NCI-H2107 treated with DMSO at 0.1 percent for 48 hours (cell line): ENCODE results near the gene GJB3.
"Not testable (repeated sequence)": the region's sequence is repeated elsewhere in the genome, so short reads cannot be mapped to it uniquely, and the experiment has no call there.

ENCODE experiments used
- DNase-seq: peaks from one replicate; lab custom pipeline; 2025; ENCODE audit not compliant: unreplicated experiment; lab: John Stamatoyannopoulos, UW

GJB3 gene

GRCh38 chr1:34785231-34785874 lies 4.3 kb downstream of the GJB3 start:
- DNase-seq = no peak

GRCh38 chr1:34785875-34786470 lies 5.0 kb downstream of the GJB3 start:
- DNase-seq = no peak

- DNase-seq = peak; percentile 62
Observed at GRCh38 chr1:34786521-34787325, 5.7 kb downstream of the GJB3 start.

GRCh38 chr1:34787461-34788420 lies 6.7 kb downstream of the GJB3 start:
- DNase-seq = no peak

- no peak for DNase-seq
Observed at GRCh38 chr1:34790985-34791384, 10.0 kb downstream of the GJB3 start.

- DNase-seq = no peak
Observed at GRCh38 chr1:34792424-34792823, 11.4 kb downstream of the GJB3 start.

GRCh38 chr1:34792868-34793727 lies 12.1 kb downstream of the GJB3 start, which contains the start of gene GJA4:
GJA4 (plus strand) TSS chr1:34792999; CDS start chr1:34794214, 1,215 bp downstream.
- DNase-seq = no peak

GRCh38 chr1:34794001-34794789 lies 13.2 kb downstream of the GJB3 start:
- DNase-seq = no peak

- no peak for DNase-seq
Observed at GRCh38 chr1:34794790-34795180, 13.8 kb downstream of the GJB3 start.

- DNase-seq = no peak
Observed at GRCh38 chr1:34795916-34796315, 14.9 kb downstream of the GJB3 start.

- DNase-seq = no peak
Observed at GRCh38 chr1:34796990-34797389, 16.0 kb downstream of the GJB3 start.

- DNase-seq = no peak
Observed at GRCh38 chr1:34800214-34800613, 19.2 kb downstream of the GJB3 start.

- no peak for DNase-seq
Observed at GRCh38 chr1:34803770-34804169, 22.8 kb downstream of the GJB3 start.

- DNase-seq = no peak
Observed at GRCh38 chr1:34806396-34806795, 25.4 kb downstream of the GJB3 start.

GRCh38 chr1:34808051-34808810 lies 27.2 kb downstream of the GJB3 start:
- no peak for DNase-seq

- DNase-seq = not testable (repeated sequence)
Observed at GRCh38 chr1:34810781-34811180, 29.8 kb downstream of the GJB3 start.

GRCh38 chr1:34816332-34816731 lies 35.3 kb downstream of the GJB3 start:
- no peak for DNase-seq

- DNase-seq = no peak
Observed at GRCh38 chr1:34816778-34817177, 35.8 kb downstream of the GJB3 start.
